LNCaP clone FGC (cell line): ENCODE data around the gene ANG.
"Not testable (repeated sequence)": the region's sequence is repeated elsewhere in the genome, so short reads cannot be mapped to it uniquely, and the experiment has no call there.

Experiments used
- DNase-seq: peaks from one replicate; pipeline ENCODE4 v3.0.0-alpha.2; 2011; ENCODE audit warnings: low read depth
- H3K4me3 ChIP-seq: 2 replicates; pipeline ENCODE4 v1.5.1; 2011; ENCODE audit warnings: mild to moderate bottlenecking, low read depth, low read length, control low read depth
- TF ChIP-seq, protein P1 (sequence below): IDR thresholded peaks from 2 replicates; pipeline ENCODE4 v1.5.1; 2012; ENCODE audit warnings: mild to moderate bottlenecking; ENCODE audit not compliant: control insufficient read depth, insufficient read depth; ENCODE audit errors: extremely low read depth

ANG gene

DNA sequence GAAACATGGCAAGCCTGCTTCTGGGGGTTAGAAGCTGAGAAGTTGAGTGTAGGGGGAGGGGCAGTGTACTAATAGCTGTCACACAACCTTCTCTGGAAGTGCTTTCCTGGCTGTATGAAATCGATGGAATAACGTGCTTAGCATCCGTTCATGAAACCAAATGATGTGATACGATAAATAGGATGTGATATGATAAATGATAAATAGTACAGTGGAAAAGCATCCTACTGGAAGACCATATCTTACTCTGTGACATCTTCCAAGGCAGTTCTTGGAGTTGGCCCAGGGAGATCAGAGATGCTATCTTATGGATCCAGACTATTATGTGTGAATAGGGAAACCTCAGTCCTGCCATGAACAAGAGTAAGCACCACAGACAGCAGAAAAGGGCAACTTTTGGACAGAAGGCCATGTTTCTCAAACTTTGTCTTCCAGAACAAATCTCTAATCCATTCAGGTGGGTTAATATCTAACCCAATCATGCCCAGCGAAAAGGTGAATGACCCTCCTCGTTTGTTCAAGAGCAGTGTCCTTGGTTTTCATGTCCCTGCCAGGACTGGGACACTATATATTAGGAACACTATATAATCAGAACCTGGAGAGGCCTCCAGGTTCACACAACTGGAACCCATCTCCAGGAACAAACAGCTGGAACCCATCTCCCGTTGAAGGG is at the start of gene ANG:
ANG (plus strand) TSS at position 598 of the 673 bp plus-strand sequence. CDS start 4,801 bp downstream, outside the sequence.
- TF ChIP-seq, protein P1, sequence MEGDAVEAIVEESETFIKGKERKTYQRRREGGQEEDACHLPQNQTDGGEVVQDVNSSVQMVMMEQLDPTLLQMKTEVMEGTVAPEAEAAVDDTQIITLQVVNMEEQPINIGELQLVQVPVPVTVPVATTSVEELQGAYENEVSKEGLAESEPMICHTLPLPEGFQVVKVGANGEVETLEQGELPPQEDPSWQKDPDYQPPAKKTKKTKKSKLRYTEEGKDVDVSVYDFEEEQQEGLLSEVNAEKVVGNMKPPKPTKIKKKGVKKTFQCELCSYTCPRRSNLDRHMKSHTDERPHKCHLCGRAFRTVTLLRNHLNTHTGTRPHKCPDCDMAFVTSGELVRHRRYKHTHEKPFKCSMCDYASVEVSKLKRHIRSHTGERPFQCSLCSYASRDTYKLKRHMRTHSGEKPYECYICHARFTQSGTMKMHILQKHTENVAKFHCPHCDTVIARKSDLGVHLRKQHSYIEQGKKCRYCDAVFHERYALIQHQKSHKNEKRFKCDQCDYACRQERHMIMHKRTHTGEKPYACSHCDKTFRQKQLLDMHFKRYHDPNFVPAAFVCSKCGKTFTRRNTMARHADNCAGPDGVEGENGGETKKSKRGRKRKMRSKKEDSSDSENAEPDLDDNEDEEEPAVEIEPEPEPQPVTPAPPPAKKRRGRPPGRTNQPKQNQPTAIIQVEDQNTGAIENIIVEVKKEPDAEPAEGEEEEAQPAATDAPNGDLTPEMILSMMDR = no peak
- H3K4me3 ChIP-seq = no peak within 1 kb of the TSS
- DNase-seq = no peak

GRCh38 chr14:20641591-20641990 is 47.0 kb upstream of the ANG start, which contains the start of gene OR6S1:
OR6S1 (minus strand) TSS chr14:20641691; CDS start chr14:20641691, 0 bp downstream.
- DNase-seq = no peak
- TF ChIP-seq, protein P1 = no peak
- H3K4me3 ChIP-seq = no peak within 1 kb of the TSS

GRCh38 chr14:20642182-20642581 is 46.4 kb upstream of the ANG start:
- DNase-seq = no peak
- TF ChIP-seq, protein P1 = no peak
- H3K4me3 ChIP-seq = no peak overlapping the region

DNA sequence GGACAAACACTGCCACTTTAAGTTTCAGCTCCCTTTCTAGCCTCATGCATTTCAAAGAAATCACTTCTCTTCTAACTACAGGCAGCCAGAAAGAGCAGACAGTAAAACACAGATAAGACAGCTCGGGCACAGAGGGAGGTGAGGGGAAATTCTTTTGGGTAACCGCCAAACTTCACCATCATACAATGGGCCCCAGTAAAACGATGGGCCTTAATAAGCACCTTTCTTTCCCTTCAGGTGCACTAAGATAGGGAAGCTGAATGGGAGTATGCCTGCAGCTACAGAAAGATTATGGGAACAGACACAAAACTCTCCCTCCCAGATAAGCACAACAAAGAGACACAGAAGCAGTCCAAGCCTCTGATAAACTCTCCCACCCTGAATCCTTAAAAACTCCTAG is 45.8 kb upstream of the ANG start:
- not testable (repeated sequence) for DNase-seq, H3K4me3 ChIP-seq

DNA sequence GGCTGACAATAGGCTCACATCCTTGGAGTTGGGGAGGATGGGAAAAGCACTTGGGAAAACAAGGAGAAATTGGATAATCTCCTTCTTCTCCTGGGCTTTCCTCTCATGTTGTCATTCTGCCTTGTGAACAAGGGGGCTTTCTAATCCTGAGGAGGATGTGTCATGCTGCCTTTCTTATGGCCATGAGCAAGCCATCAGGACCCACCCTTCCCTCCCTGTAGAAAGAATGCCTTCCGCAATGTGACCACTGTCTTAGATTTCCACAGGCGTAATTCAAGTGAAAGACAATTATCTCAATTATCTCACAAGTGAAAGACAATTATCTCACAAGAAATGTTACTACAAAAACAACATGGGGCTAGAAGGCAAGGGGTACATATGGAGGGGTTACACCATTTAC is 44.0 kb upstream of the ANG start:
- no peak overlapping the region for H3K4me3 ChIP-seq
- DNase-seq = no peak
- TF ChIP-seq, protein P1 = no peak

DNA sequence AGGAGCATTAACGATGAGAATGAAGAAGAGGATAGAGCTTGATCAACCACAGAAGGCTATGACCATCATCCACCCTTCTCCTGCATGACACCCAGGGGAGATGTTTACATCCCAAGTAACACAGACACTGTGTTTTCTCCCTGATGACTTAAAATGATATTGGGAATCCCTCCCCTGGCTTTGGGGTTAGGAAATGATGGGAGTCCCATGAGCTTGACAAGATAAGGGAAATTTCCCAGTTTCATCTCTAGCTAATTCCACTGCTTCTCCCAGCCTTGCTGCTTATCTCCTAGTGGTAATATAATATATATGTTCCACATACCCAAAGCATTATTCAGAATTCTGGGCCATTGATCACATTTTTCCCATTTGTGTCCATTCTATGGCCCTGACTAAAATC is 43.1 kb upstream of the ANG start:
- no peak for DNase-seq

GRCh38 chr14:20652996-20653975 is 35.3 kb upstream of the ANG start:
- DNase-seq = peak; percentile 81
- TF ChIP-seq, protein P1 = no peak
- H3K4me3 ChIP-seq = peak overlapping the region; percentile 59

More for the DNA sequence above, 43.1 kb upstream of the ANG start:
- TF ChIP-seq, protein P1 = no peak
- no peak overlapping the region for H3K4me3 ChIP-seq
